T follicular helper cell (primary cell): ENCODE results near the gene PELI2.
A peak's percentile ranks its signal among the peaks of the same experiment; 100 is the strongest.

ENCODE experiments used
- DNase-seq: peaks from one replicate; pipeline ENCODE4 v3.0.0-alpha.2; 2020; ENCODE audit warnings: low read depth

Gene PELI2

DNA sequence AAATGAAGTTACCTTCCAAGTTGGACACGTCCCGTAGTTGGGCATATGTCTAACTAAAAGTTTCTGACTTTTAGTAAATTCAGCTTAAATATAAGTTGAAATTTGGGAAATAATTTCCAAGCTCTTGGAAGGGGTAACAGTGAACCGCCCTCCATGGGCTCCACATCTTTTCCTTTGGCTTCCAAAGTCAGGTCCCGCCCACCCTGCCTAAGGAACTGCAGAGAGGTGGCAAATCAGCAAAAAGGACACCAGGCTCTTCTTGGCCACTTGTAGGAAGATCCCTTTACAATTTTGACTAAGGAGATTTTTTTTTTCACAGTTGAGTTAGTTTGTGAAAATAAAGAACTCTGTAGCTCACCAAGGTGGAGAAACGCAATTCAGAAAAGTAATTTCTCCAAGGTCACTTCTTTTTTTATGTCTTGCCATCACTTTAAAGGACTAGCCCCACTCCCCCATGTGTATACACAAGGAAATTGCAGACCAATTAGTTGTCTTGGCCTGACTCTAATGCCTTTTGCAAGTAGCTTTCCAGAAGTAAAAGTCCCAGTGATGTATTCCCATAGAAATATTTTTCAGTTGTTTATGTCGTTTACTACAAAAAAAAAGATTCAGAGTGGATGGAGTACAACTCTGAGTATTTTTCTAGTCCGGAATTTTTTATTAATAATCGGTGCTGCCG is 181.2 kb downstream of the PELI2 start:
- no peak for DNase-seq

DNA sequence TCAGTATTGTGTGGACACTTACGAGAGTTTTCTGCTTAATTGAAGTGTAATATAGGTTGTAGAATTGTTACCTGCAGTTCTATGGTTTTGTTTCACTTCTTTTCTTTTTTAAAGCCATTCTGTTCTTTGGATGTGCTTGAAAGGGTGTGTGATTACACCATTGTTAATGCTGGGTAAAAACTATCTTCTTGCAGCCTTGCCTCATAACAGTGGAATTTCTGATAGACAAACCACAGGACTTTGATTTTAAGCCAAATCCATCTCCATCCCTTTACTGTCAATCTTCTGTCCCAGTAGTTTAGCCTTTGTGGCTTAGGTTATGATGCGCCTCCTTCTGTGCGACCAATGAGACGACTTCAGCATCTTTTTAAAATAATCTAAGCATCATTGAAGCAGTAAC is 182.3 kb downstream of the PELI2 start:
- no peak for DNase-seq

DNA sequence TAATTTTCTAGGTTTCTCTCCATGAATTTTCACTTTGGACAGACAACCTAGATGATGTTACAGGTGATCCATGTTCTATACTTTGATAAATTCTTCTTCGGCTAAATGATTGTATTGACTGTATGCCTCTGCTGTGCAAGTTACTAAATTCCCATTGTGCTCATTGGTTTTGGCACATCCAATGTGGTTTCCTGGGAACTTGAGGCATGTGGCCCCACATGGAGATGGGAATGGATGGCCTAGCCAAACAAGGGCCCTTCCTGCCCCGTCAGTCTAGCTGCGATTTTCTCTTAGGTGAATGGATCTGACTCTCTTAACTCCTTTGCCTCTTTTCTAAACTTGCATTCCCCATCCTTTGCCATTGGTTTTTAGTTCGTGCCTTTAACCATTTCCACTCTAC is 186.2 kb downstream of the PELI2 start:
- no peak for DNase-seq

DNA sequence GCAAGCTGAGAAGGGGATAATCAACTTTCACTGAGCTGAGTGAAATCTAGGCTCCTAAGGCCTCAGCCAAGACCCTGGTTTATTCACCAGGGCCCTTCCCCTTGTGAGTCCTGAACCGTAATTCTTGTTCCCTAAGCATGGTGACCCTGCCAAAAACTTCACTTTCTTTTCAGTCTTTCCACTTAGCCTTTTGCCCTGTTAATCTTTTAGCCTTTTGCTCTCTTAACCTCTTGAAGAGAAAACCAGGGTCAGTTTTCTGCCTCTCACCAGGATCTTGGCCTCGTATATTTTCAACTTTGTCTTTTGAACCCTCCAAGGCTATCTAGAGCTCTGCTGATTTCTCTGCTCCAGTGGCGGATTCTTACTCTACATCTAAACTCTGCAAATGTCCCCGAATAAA is 191.0 kb downstream of the PELI2 start:
- DNase-seq = no peak

DNA sequence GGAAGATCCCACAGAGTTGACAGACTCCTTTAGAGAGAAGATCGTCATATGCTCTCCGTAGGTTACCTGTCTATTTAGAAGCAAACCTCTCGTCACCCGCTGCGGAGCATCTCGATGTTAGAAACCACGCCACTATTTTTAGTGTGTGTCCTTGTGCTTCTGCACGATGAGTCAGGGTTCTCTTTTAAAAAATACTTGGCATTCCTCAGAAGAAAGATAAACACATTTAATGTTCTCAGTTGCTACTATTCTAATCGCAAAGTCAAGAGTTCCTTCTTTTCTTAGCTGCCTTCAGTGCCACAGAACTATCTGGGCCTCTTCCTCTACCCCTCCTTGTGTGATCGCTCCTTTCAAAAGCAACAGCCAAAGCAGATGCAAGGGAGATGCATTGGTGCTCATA is 192.4 kb downstream of the PELI2 start:
- no peak for DNase-seq

DNA sequence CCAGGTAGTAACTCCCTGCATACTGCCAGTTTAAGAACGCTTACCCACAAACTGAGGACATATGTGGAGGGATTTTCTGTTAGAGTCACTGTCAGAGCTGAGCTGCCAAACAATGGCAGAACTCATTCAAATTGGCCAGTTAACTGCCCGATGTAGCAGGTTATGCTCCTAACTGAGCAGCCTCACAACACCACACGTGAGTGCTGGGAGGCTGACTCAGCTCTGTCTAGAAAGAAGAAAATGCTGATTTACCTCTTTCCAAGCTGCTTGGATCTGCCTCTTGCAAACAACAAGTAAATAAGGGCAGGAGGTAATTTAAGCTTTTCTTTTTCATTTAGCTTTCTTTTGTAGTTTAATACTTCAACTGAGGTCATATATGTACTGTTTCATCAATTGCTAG is 195.6 kb downstream of the PELI2 start:
- no peak for DNase-seq

DNA sequence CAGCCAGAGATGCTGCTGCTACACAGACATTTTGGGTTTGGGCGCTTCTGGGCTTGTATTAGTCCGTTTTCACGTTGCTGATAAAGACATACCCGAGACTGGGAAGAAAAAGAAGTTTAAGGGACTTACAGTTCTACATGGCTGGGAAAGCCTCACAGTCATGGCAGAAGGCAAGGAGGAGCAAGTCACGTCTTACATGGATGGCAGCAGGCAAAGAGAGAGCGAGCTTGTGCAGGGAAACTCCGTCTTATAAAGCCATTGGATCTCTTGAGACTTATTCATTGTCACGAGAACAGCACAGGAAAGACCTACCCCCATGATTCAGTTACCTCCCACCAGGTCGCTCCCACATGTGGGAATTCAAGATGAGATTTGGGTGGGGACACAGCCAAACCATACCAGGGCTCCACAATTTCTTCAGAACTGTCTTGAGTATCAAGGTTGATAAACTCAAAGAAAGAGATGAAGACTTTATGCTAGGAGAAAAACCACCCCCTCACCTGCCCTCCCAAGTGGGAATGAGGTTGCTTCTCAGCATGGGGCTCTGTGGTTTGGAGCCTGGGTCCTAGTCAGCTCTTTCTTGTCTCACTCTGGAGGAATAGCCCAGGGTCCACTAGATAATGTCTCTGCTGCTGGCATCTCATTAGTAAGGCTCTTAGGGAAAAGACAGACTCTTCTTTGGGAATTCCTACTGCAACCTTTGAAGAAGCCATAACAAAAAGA is 200.3 kb downstream of the PELI2 start:
- DNase-seq = no peak

DNA sequence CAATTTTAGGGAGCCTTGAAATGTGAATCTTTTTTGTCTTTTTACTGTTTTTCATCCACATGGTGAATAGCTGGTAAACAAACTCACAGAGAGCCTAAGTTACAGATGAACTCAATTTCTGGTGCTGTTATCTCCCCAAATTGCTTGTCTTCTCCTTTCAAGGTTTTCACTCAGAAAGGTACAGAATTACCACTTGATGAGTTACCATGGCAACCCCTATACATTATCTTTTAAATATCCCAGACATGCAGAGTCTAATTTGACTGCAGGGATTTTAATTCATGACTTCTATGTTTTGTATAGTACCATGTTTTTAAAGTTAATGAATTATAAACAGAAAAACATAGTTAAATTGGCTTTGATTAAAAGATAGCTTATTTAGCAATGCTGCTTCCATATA is 203.7 kb downstream of the PELI2 start:
- no peak for DNase-seq

DNA sequence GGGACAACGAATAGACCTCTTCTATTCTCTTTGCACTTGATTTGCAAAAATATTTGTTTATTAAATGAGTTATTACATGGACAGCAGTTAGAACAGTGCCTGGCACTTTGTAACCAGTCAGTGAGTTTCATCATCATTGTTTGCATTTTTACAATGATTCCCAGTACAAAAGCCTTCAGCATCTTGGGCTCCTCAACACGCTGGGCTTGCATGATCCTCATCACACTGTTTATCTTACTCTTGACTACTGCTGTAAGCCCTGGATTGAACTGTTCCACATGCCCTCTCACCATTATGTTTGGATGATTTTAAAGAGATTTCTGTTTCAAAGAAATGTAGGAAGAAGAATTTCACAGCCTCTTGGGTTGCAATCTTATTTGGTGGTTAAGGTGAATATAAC is 204.3 kb downstream of the PELI2 start:
- no peak for DNase-seq

DNA sequence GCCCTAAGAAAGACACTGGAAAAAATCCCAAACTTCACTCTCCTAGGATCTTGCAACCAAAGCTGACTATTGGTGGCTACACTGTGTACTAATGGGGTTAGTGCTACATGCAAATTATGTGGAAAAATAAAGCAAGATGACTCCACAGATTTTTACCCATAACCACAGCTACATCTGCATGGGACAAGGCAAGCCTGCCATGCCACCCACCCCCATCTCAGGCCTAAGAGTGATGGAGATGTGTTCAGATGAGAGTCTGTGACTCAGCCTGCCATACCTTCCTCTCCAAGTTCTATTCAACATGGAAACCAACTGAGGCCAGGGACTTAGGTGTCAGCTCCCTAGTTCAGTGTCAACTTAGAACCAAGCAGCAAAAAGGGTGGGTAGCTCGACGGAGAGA is 206.2 kb downstream of the PELI2 start:
- DNase-seq = no peak

DNA sequence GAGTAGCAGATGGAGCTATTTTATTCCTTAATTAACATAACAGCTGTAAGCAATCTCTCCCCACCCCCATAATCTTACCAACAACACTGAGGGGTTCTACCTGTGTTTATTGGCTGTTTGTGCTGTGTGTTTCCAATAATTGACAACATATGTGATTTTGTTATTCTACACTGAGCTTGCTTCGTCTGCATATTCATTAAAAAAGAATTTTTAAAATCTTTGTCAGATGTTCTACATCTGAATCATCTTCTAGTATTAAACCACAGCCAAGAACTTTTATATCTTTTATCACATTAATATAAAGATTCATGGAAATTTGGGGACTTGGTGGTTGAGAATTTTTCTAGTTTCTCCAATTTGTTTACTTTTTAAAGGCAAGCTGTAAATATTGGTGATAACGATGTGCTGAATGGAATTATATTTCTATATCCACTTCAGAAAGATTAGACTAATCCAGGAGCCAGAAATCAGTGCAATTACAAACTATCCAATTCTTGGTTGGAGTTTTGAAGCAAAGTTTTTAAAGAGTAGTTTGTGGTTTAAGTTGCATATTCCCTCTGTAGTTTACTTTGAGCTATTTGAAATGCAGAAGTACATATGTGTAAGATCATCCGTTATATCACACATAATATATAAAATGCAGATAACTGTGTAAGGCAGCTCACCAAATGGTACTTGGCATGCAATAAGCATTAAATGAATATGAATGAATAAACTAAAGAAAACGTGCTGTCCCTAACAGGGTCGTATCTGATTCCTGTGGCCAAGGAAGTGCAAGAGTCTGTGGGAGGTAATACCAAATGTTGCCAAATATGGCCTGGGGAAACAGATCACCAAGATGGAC is 206.9 kb downstream of the PELI2 start:
- no peak for DNase-seq

DNA sequence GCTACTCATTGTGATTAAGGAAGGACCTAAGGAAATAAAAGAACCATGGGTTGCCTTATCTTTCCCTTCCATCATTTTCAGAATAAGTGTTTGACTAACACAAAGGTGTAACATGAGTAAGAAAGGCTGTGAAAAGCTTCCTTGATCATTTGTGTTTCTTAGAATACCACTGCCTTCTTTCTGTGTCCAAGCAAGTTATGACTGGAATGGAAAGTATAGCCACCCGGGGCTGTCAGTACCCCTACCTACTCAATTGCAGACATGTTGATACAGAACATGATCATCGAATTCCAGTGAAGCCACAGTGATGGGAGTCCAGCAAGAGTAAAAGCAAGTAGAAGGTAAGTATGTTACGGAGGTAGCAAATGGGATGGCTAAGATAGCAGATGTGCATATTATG is 209.8 kb downstream of the PELI2 start:
- DNase-seq = no peak

DNA sequence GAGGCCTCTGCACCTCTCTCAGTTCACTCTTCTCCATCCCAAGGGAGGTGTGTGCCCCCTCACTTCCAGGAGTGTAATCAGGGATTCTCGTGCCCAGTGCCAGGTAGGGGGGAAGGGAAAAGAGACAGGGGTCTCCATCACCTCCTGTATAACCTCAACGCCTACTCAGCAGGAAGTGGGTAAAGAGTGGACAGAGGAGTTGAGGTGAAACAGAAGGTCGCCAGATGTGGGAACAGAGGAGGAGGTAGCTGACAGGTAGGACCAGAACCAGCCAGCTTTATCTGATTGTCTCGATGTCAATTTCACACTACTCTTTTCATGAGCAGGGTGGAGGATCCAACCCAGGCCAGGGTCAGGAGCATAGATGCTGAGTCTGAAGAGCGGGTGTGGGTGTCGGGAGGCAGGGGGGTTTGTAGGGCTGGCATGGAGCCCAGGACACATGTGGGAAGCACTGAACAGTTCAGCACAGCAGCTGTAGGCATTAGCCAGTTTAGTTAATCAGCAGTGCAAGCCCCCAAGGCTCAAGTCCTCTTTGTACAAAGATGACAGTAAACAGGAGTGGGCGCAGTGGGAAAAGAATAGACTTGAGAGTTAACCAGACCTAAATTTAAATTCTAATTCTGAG is 213.5 kb downstream of the PELI2 start:
- no peak for DNase-seq

DNA sequence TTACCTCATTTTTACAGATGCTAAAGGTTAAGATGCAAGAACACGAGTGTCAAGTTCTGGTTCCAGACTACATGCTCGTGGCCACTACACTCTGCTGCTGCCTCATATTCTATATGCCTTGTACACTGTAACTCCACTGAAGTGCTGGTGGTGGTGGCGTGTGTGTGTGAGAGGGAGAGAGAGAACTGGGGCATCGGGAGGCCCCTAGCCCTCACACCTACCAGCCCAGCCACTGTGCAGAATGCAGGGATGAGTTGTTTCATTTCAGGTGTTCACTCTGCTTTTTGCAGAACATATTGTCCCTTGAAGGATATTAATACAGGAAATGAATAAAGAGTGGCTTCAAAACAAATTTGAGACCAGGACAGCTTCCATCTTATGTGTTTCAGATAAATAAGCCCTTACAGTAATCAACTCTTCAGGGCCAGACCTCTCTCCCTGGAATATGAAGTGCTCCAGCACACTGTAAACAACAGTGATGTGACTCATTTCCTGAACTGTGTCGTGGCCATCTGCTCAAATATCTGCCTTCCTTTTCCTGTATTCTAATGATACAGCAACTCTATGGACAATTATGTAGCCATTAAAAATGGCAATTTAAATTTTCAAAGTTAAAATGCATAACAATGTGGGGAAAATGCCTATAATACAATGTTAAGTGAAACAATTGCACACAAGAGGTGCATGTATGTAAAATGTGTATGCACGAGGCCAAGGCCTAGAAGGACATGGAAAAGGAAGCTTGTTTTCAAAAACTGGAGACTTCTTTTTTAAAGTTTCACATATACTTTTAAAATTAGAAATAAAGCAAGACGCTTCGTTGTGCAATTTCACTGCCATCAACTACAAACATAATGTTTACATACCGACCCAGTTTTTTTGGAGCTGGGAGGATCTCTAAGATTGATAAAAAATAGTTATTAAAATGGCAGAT is 215.4 kb downstream of the PELI2 start:
- DNase-seq = no peak

DNA sequence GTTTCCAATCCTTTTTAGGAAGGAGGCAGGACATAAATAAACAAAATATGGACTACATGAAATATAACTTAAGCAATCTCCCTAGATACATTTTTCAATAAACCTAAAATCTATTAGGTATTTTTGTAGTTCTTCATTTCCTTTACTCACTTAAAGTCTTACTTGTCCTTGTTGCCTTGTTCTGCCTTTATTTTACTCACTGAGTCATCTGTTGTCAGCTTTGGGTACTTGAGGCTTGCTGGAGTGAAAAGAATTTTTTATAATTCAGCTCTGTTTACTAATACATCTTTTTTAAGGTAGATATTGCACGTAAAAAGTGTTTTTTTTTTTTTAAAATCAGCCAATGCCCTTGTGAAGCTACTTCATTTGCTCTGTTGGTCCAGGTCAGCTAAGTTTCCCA is 216.2 kb downstream of the PELI2 start:
- no peak for DNase-seq

DNA sequence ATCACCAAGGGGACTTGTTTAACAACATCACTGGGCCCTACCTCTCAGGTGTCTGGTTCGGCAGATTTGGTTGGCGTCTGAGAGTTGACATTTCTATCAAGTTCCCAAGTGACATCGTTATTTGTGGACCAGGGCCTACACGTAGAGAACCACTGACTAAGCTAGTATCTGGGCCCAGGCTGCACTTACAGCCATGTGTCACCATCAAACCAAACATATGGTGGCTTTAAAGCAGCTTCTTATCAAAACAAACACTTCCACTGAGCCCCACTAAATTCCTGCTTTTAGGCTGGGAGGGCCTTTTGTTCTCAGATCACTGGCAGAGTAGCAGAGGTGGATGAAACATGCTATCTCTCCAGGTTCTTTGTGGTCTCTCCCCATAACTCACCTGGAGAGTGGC is 220.5 kb downstream of the PELI2 start:
- no peak for DNase-seq

DNA sequence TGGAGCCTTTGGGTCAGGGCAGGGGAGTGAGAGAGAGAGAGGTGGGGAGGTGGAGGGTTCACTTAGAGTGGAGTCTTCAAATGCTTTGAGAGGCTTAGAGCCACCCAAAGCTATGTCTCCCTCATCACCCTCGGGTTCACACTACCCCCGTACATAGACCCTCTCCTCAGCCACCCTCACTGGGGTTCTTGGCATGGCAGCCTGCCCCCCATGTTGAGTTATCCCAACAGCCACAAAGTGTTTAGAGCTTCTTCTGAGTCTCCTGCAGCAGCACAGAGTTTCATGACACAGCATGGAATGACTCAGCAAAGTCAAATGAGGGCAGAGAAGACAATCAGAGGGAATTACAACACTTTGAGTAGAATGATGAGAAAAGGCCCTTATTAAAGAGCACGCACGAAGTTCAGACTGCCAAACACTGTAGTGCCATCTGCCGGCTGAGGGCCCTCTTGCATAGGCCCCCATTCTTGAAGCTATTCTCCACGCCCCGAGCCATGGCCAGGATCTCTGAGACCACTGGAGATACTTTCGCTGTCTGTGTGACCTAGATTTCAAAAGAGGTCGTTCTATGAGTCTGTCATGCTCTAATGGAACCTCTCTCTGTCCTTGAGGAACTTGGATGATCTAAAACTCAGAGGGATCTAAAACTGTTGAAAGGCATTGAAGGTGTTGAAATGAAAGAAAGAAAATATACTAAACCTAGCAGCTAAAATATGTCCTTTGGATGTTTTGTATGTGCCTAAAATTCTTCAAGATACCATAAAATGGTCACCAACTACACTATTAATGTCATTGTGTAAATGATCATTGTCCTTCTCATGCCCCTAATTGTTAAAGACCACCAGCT is 221.9 kb downstream of the PELI2 start:
- DNase-seq = peak; percentile 35

DNA sequence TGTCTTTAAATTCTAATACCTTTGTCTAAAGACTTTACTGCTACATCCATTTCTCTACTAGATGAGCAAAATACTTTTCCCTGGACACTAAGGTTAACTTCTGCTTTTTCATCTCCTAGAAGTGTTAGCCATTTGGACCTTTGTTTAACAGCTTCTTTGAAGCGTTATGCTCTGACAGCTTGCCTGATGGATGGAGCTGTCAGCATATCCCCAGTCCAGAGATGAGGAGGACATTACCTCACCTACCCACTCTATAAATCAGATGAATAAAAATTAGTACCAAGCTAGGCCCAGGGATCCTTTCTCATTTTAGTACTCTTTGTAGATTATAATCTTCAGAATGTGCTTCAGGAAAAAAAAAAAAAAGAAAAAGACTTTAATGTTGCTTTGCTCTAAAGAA is 222.7 kb downstream of the PELI2 start:
- DNase-seq = no peak

DNA sequence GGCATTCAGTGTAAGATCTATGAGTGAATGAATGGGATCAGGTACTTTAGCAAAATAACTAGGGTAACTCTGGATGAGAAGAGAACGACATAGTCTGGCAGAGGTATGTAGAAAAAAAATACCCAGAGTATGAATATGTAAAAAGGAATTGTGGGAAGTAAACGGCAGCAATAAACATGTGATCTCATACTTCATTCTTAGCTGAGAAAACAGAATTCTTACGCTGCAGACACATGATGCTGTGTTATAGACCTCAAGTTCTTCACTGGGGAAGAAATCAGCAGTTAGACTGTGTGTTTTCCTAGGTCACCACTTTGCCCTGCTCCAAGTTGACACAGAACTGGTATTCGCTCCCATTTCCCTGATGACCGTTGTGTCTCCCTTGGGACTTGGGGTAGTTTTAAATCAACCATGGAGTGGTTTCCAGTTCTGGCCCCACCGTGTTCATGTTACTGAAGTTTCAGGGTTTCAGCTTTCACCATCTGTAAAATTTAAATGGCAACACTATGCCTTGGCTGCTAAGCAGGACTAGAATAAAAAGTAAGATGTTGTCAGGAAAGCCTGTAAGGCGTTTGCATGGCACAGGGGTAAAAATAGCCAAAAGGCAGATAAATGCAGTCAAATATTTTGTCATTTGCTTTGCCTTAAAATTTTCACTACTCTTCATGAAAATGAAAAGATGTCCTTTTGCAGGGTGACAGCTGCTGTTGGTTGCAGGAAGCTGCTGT is 223.7 kb downstream of the PELI2 start:
- no peak for DNase-seq

DNA sequence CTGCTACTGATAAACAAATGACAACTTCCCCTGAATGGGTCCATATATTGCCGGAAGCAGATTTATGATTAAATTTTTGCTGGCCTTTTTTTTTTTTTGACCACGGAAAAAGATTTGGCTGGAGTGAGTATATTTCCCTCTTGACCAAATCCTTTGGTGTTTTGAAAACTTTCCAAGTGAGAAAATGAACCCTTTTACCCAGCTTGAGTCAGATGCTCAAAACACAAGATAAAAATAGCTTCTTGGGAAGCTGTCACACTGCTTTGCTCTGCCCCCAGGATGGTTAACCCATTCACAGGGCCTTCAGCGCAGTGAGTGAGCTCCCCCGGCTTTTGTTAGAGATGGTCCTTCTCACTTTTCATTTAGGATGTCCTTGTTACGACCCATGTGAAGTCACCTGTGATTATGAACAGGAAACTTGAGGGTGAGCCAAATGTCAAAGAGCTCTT is 224.3 kb downstream of the PELI2 start:
- no peak for DNase-seq
